OCI-LY1 (cell line): ENCODE results near the gene DNAH9.

Experiments used
- H2AFZ ChIP-seq: fragments of 200-600 bp; sonication (generic), shearing (Covaris generic); 2 replicates; pipeline ENCODE4 v1.6.0; 2014; ENCODE audit warnings: antibody characterized with exemption, mild to moderate bottlenecking, low read length
- H3F3A ChIP-seq: fragments of 200-600 bp; sonication (generic), shearing (Covaris generic); 2 replicates; pipeline ENCODE4 v1.6.0; 2014; ENCODE audit warnings: mild to moderate bottlenecking, antibody characterized with exemption, low read length, moderate library complexity; ENCODE audit not compliant: insufficient read depth
- H3K27ac ChIP-seq: fragments of 200-600 bp; sonication (generic); 2 replicates; pipeline ENCODE4 v1.5.1; 2014; ENCODE audit warnings: low read length, mixed run types, mild to moderate bottlenecking, low read depth; ENCODE audit not compliant: poor library complexity, severe bottlenecking
- H3K27me3 ChIP-seq: fragments of 200-600 bp; sonication (generic); 2 replicates; pipeline ENCODE4 v1.6.0; 2014; ENCODE audit warnings: antibody characterized with exemption, mild to moderate bottlenecking, low read length, moderate library complexity; ENCODE audit not compliant: insufficient read depth
- H3K36me3 ChIP-seq: fragments of 200-600 bp; sonication (generic); 2 replicates; pipeline ENCODE4 v1.6.1; 2014; ENCODE audit warnings: mild to moderate bottlenecking, antibody characterized with exemption, low read length, moderate library complexity, mixed read lengths; ENCODE audit not compliant: insufficient read depth
- H3K4me1 ChIP-seq: fragments of 200-600 bp; sonication (generic); 2 replicates; pipeline ENCODE4 v1.5.1; 2014; ENCODE audit warnings: mild to moderate bottlenecking, low read length, moderate library complexity; ENCODE audit not compliant: insufficient read depth, severe bottlenecking
- H3K4me2 ChIP-seq: fragments of 200-600 bp; sonication (generic), shearing (Covaris generic); 2 replicates; pipeline ENCODE4 v1.6.1; 2014; ENCODE audit warnings: low read length
- H3K4me3 ChIP-seq: fragments of 200-600 bp; sonication (generic); 2 replicates; pipeline ENCODE4 v1.5.1; 2014; ENCODE audit warnings: low read length, low read depth, mild to moderate bottlenecking, mixed read lengths; ENCODE audit not compliant: poor library complexity, severe bottlenecking
- H3K79me2 ChIP-seq: fragments of 200-600 bp; shearing (Covaris generic); 2 replicates; pipeline ENCODE4 v1.6.1; 2016; ENCODE audit warnings: mixed run types, low read length, mixed read lengths; ENCODE audit not compliant: insufficient read depth
- H3K9ac ChIP-seq: fragments of 200-600 bp; sonication (generic), shearing (Covaris generic); 2 replicates; pipeline ENCODE4 v1.6.1; 2014; ENCODE audit warnings: mild to moderate bottlenecking, low read length, mixed read lengths
- H3K9me2 ChIP-seq: fragments of 200-600 bp; sonication (generic), shearing (Covaris generic); 2 replicates; pipeline ENCODE4 v1.6.1; 2014; ENCODE audit warnings: low read depth, mild to moderate bottlenecking, low read length, mixed read lengths
- H3K9me3 ChIP-seq: fragments of 200-600 bp; shearing (Covaris generic); 2 replicates; pipeline ENCODE4 v1.6.1; 2014; ENCODE audit warnings: low read length, mixed read lengths
- H4K20me1 ChIP-seq: fragments of 200-600 bp; sonication (generic), shearing (Covaris generic); 2 replicates; pipeline ENCODE4 v1.6.0; 2016; ENCODE audit warnings: mild to moderate bottlenecking, low read length; ENCODE audit not compliant: insufficient read depth
- CTCF ChIP-seq: fragments of 200-600 bp; sonication (generic), shearing (Covaris generic); IDR thresholded peaks from 2 replicates; pipeline ENCODE4 v1.5.1; 2017; ENCODE audit warnings: mild to moderate bottlenecking, antibody characterized with exemption, low read length, moderate library complexity, mixed read lengths
- EZH2 ChIP-seq: fragments of 200-600 bp; sonication (generic), shearing (Covaris generic); IDR thresholded peaks from 2 replicates; pipeline ENCODE4 v1.8.0; 2017; ENCODE audit warnings: borderline replicate concordance, mixed run types, mild to moderate bottlenecking, antibody characterized with exemption, low read length, moderate library complexity, mixed read lengths

The DNAH9 gene

GRCh38 chr17:11598274-11599221 is at the start of gene DNAH9:
Gene DNAH9, plus strand, starts transcription at chr17:11598470. Its CDS starts 29 bp downstream, at chr17:11598499.
- Histone ChIP-seq H3K27ac (no peak within 1 kb of the TSS), H3K4me1 (no peaks in the 10 kb centered on the region), H3K9ac (no peak within 1 kb of the TSS), H3K4me3 (no peak within 1 kb of the TSS), H3K9me3 (no peaks in the 10 kb centered on the region), H3K27me3 (no peaks in the 10 kb centered on the region), H3K79me2 (no peaks in the 10 kb centered on the region), H3K36me3 (no peaks in the 10 kb centered on the region), H3K9me2 (no peaks in the 10 kb centered on the region), H3F3A (no peaks in the 10 kb centered on the region), H4K20me1 (no peaks in the 10 kb centered on the region), H2AFZ (no peak within 1 kb of the TSS), H3K4me2 (no peak within 1 kb of the TSS)
- TF ChIP-seq CTCF (no peak), EZH2 (no peak)

GRCh38 chr17:11550431-11550830 is 47.8 kb upstream of the DNAH9 start:
- H3K27me3 ChIP-seq, result no peaks in the 10 kb centered on the region
- H3K27ac ChIP-seq, result no peak overlapping the region
- no peaks in the 10 kb centered on the region for H3K36me3 ChIP-seq
- no peak overlapping the region for H3K4me2 ChIP-seq
- H3K9me2 ChIP-seq, result no peaks in the 10 kb centered on the region
- H3K9me3 ChIP-seq, result no peaks in the 10 kb centered on the region
- no peak overlapping the region for H3K4me3 ChIP-seq
- H3K4me1 ChIP-seq, result no peaks in the 10 kb centered on the region
- H3K79me2 ChIP-seq, result no peaks in the 10 kb centered on the region
- no peaks in the 10 kb centered on the region for H3F3A ChIP-seq
- TF ChIP-seq CTCF, result no peak
- no peak for TF ChIP-seq EZH2
- H2AFZ ChIP-seq, result no peak overlapping the region
- no peak overlapping the region for H3K9ac ChIP-seq
- H4K20me1 ChIP-seq, result no peaks in the 10 kb centered on the region

- H3K79me2 ChIP-seq, result no peaks in the 10 kb centered on the region
- no peaks in the 10 kb centered on the region for H3K4me1 ChIP-seq
- no peaks in the 10 kb centered on the region for H3K9me2 ChIP-seq
- no peaks in the 10 kb centered on the region for H3F3A ChIP-seq
- no peaks in the 10 kb centered on the region for H3K36me3 ChIP-seq
- no peak overlapping the region for H3K9ac ChIP-seq
- H3K4me2 ChIP-seq, result no peak overlapping the region
- H3K4me3 ChIP-seq, result no peak overlapping the region
- TF ChIP-seq EZH2 (no peak), CTCF (no peak)
- no peak overlapping the region for H3K27ac ChIP-seq
- no peaks in the 10 kb centered on the region for H3K9me3 ChIP-seq
- H3K27me3 ChIP-seq, result no peaks in the 10 kb centered on the region
- H4K20me1 ChIP-seq, result no peaks in the 10 kb centered on the region
- no peak overlapping the region for H2AFZ ChIP-seq
Observed at GRCh38 chr17:11551442-11551841, 46.8 kb upstream of the DNAH9 start.
